Occipital lobe (tissue), 2 donors: ENCODE results near the gene VAC14. TPM values are rescaled to one million over a fixed set of nuclear protein-coding genes. Genes with fewer than 3 reads are reported as not detected.
"Not testable (repeated sequence)": the region's sequence is repeated elsewhere in the genome, so short reads cannot be mapped to it uniquely, and the experiment has no call there.

Experiments used
- DNase-seq: peaks from one replicate; lab custom pipeline; 2025; lab: John Stamatoyannopoulos, UW
- total RNA-seq: library from RNA; depleted of rRNA; stranded (reverse); fragments of >200 nt; gene quantifications from one replicate; pipeline ENCODE4 v1.2.3, GENCODE V29; 2014

Gene VAC14
- total RNA-seq: 15.9 TPM

DNA sequence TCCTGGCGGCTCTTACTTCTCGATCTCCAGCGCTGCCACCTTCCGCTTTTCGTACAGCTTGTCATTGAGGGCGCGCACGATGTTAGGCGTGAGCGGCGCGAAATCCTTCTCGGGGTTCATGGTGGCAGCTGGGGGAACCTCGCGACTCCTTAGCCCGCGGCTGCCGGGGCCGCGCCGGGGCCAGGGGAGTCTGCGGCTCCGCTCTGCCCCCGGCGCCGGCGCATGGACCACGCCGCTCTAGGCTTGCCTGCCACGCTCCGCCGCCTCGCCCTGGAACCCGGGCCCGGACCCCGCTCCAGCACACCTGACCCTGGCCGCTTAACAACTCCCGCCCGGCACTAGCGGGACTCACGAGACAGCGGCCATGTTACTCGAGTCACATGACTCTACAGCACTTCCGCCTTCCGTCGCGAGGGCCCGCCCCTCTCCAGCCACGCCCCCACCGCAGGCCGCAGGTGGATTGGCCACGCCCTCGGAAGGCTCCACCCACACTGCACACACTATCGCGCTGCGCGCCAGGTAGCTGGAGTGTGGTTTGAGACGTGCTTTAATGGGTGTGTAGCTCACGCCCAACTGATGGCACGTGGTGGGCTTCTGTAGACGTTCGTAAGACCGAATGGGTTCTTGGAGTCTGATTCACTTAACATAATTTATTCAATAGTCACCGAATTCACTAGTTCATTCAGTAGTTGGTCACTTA is at the start of gene VAC14:
TSS of gene VAC14 (minus strand) at position 378 of the 700 bp plus-strand sequence. CDS start at position 120, 258 bp downstream.
- DNase-seq: peak; percentile 84

- DNase-seq: not testable (repeated sequence)
These were observed 22.6 kb upstream of the VAC14 start for GRCh38 chr16:70823498-70824118.

GRCh38 chr16:70822734-70823133 is 21.8 kb upstream of the VAC14 start:
- not testable (repeated sequence) for DNase-seq

DNA sequence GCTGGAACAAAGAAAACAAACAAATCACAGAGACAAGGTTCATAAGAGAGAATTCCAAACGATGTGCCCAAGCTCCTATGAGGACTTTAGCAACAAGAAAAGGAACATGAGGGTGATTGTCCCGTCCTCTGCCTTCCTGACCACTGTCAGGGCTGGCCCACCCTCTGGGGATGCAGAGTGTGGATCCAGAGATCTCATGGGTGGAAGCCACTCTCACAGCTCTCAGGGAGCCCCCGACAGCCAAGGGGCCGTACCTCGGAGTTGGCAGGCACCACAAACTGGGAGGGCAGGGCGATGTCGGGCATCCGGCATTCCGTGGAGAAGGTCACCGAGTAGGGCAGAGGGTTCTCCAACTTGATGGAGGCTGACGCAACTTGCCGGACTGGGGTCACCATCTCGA is 17.1 kb upstream of the VAC14 start:
- DNase-seq: not testable (repeated sequence)

- DNase-seq: no peak
These were observed 8.6 kb upstream of the VAC14 start for GRCh38 chr16:70809392-70810060.

GRCh38 chr16:70808371-70808770 is 7.4 kb upstream of the VAC14 start:
- DNase-seq: no peak

- DNase-seq: no peak
These were observed 4.8 kb upstream of the VAC14 start for GRCh38 chr16:70805787-70806186.

- DNase-seq: no peak
These were observed 4.4 kb upstream of the VAC14 start for GRCh38 chr16:70805380-70805779.

- no peak for DNase-seq
These were observed 3.8 kb upstream of the VAC14 start for GRCh38 chr16:70804734-70805169.

DNA sequence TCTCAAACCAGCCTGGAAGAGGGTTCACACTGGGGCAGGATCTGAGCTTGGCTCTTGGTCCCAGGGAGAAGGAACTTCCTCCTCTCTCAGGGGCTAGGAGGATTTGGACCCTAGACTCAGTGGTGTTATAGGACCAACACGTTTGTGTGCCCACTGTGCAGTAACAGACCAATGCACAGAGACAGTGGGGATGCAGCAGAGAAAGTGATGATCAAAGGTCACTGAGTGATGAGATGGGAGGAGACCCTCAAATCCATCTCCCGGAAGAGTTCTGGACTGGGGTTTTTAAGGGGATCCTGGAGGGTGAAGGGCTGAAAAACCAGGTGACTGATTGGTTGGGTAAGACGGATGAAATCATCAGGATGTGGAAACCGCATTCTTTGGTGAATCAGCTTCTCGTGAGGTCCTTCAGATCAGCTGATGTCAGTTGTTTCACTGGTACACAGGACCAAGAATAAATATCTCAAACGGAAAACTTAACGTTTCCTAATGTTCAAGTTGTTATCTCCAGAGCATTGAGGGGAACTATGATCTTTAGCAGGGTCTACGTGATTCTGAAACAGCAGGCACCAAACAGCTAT is 3.3 kb upstream of the VAC14 start:
- no peak for DNase-seq

- DNase-seq: no peak
These were observed 2.4 kb upstream of the VAC14 start for GRCh38 chr16:70803319-70803718.

- no peak for DNase-seq
These were observed 653 bp upstream of the VAC14 start for GRCh38 chr16:70801611-70802010.

DNA sequence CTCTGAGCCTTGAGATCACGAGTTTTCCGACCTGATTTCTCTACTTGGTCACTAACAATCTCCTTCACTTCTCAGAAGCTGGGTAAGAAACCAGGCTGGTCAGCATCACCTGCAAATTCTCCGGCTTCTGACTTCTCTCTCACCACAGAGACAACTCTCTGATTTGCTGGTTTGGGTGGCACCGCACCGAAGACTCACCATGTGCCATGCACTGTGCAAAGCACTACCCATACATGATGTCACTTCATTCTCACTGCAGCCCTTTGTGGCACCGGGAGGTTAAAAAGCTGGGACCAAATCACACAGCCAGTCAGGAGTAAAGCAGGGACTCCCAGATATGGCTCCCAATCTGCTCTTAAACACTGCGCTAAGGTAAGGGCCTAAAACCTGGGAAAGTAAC is 647 bp downstream of the VAC14 start:
- DNase-seq: no peak

DNA sequence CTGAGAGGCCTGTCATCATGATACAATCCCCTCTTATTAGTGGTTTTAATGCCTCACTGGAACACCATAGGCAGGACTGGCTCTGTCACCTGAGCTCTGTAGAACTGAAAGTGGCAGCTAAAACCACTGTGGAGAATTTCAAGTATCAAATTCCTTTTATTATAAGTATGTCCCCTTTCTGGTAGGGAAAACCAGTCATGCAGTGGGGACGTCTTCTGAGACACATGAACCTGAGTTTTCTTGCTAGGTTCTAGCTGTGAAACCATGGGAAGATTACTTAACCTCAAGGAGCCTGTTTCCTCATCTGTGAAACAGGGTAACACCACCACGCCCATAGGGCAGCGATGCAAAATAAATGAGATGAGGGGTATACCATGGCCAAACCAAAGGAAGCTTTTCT is 4.7 kb downstream of the VAC14 start:
- no peak for DNase-seq

DNA sequence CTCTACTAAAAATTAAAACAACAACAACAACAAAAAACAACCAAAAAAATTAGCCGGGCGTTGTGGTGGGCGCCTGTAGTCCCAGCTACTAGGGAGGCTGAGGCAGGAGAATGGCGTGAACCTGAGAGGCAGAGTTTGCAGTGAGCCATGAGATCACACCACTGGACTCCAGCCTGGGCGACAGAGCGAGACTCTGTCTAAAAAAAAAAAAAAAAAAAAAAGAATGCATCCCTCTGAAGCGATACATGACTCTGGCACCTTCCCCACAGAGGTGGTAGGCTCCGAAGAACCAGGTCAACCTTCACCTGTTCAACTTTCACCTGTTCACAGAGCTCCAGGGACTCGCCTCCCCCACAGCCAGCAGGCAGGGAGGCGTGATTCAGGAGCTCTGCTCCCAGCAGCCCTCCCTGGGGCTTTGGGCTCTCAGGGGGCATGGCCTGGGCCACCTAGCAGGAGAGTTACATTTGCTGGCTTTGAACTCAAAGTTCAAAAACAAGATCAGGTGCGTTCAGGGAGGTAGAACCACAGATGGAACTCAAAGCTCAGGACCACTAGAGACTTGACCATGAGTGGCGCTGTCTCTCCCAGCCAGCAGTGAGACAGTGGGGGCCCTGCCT is 5.6 kb downstream of the VAC14 start:
- DNase-seq: no peak

DNA sequence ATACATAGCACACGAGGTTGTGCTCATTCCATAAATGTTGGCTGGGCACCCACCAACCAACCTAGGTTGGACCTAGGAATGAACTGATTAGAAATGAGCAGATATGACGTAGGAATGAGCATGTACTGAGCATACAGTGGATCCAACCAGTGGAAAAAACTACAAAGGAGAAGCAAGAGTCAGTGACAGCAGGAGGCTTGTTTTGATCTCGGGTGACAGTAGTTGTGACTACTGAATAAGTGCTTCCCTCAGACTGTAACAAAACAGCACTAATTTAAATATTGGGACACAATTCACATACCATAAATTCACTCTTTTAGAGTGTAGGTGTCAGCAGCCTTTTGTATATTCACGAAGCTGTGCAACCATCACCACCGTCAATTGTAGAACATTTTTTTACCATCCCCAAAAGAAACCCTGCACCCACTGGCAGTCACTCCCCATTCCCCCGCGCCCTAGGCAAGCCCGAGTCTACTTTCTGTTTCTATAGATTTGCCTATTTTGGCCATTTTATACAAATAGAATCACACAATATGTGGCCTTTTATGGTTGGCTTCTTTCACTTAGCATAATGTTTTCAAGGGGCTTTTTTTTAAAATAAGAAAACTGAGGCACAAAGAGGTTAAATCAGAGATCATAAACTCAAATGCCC is 7.0 kb downstream of the VAC14 start:
- DNase-seq: no peak

GRCh38 chr16:70790815-70791214 is 10.1 kb downstream of the VAC14 start:
- no peak for DNase-seq

DNA sequence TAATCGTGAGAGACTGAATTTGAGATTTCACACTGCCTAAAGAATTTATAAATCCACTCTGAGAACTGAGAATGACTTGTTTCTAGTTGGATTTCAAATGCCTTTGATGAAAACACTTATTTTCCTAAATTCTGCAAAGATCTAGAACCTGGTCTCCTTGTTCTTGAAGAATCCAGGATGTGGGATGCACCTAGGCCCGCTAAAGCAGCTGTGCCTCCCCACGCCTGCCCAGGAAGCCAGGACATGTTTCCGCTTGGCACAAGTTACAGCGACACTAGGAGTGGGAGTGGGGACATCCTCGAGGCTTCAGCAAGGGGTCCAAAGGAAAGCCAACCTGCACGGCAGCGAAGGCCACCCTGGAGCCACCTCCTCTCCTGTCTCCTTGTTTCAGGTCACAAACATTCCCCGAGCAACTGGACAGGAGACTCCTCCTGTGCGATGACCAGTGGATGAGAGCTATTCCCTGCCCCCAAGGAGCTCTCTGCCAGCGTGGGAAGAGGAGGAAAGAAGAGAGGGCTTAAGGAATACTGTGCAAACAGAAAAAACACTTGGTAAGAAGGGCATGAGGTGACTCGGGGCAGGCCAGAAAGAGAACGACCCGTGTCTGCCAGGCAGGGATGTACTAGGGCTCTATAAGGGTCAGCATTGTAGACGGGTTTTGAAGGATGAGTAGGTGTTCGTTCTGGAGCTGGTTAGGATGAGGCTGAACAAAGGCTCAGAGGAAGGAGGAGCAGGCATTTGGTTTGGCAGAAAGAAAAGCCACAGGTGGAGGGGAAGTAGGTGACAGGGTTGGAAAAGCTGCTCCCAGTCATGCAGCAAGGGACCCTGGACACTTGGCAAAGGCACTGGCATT is 11.1 kb downstream of the VAC14 start:
- no peak for DNase-seq

DNA sequence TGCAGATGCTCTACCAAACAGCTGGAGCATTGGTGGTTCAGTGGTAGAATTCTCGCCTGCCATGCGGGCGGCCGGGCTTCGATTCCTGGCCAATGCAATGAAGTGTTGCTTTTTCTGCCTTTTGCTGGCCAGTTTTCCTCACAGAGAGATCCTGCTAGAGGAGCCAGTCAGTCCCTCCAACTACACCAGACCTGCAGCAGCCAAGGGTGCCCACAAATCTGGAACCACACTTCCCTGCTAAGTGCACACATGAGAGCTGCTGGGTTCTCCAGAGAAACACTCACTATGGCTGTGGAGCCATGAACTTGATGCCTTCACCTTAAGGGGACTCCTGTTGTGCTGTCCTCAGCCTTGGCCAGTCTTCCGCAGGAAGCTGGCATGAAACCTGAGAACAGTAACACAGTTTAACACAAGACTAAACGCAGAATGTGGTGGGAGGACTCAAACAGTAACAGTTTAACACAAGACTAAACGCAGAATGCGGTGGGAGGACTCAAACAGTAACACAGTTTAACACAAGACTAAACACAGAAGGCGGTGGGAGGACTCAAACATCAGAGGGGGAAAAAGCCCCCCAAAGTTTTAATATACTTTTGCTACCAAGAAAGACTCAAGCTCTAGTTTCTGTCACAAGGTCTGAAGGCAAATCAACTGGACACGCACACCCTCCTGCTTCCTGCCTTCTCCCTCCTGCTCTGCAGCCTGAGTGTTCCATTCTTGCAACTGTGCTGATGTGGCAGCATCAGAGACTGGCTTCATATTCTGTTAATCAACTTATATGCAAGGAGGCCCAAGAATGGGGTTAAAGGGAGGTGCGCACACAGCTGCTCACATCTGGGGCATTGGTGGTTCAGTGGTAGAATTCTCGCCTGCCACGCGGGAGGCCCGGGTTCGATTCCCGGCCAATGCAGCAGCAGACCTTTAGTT is 12.0 kb downstream of the VAC14 start:
- DNase-seq: no peak
